Measurements from ENCODE around the gene KIF5C.
"Not testable (repeated sequence)": the region's sequence is repeated elsewhere in the genome, so short reads cannot be mapped to it uniquely, and the experiment has no call there.

DNA sequence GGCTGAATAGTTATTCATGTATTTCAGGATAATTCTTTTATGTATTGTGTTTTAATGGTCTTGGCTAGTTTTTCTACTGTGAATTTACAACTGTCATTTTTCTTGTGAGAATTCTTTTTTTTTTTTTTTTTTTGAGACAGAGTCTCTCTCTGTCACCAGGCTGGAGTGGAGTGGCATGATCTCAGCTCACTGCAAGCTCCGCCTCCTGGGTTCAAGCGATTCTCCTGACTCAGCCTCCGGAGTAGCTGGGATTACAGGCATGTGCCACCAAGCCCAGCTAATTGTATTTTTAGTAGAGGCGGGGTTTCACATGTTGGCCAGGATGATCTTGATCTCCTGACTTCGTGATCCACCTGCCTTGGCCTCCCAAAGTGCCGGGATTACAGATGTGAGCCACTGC is 12.5 kb upstream of the KIF5C start:
- TF ChIP-seq CTCF (conservative IDR thresholded peaks at IDR 0.05; ENCODE audit: low read length); EZH2phosphoT487 (IDR thresholded peaks at IDR 0.05; ENCODE audit: borderline replicate concordance, low read depth, low read length): not testable (repeated sequence)

Data from OCI-LY7 (cell line).